Fibroblast of mammary gland (primary cell): Measurements from ENCODE around the gene COPZ1.
A peak's percentile ranks its signal among the peaks of the same experiment; 100 is the strongest.
"Not testable (repeated sequence)": the region's sequence is repeated elsewhere in the genome, so short reads cannot be mapped to it uniquely, and the experiment has no call there.

Source experiments
- DNase-seq: peaks from one replicate; pipeline ENCODE4 v3.0.0-alpha.2; 2010; ENCODE audit warnings: low read depth
- H3K4me3 ChIP-seq: 2 replicates; pipeline ENCODE4 v1.5.1; 2011; ENCODE audit warnings: low read depth, mild to moderate bottlenecking, low read length, moderate library complexity; ENCODE audit not compliant: control insufficient read depth
- TF ChIP-seq, protein P1 (sequence below): conservative IDR thresholded peaks from 2 replicates; pipeline ENCODE4 v1.5.1; 2011; ENCODE audit warnings: low read depth, low read length, inconsistent platforms; ENCODE audit not compliant: control insufficient read depth, insufficient read depth

Gene COPZ1

GRCh38 chr12:54350743-54351142, 25.8 kb downstream of the COPZ1 start:
- TF ChIP-seq, protein P1, sequence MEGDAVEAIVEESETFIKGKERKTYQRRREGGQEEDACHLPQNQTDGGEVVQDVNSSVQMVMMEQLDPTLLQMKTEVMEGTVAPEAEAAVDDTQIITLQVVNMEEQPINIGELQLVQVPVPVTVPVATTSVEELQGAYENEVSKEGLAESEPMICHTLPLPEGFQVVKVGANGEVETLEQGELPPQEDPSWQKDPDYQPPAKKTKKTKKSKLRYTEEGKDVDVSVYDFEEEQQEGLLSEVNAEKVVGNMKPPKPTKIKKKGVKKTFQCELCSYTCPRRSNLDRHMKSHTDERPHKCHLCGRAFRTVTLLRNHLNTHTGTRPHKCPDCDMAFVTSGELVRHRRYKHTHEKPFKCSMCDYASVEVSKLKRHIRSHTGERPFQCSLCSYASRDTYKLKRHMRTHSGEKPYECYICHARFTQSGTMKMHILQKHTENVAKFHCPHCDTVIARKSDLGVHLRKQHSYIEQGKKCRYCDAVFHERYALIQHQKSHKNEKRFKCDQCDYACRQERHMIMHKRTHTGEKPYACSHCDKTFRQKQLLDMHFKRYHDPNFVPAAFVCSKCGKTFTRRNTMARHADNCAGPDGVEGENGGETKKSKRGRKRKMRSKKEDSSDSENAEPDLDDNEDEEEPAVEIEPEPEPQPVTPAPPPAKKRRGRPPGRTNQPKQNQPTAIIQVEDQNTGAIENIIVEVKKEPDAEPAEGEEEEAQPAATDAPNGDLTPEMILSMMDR = no peak
- H3K4me3 ChIP-seq = no peak overlapping the region
- DNase-seq = no peak

- TF ChIP-seq, protein P1 = no peak
- no peak overlapping the region for H3K4me3 ChIP-seq
- DNase-seq = no peak
These were observed 26.4 kb downstream of the COPZ1 start for GRCh38 chr12:54351341-54351740.

DNA sequence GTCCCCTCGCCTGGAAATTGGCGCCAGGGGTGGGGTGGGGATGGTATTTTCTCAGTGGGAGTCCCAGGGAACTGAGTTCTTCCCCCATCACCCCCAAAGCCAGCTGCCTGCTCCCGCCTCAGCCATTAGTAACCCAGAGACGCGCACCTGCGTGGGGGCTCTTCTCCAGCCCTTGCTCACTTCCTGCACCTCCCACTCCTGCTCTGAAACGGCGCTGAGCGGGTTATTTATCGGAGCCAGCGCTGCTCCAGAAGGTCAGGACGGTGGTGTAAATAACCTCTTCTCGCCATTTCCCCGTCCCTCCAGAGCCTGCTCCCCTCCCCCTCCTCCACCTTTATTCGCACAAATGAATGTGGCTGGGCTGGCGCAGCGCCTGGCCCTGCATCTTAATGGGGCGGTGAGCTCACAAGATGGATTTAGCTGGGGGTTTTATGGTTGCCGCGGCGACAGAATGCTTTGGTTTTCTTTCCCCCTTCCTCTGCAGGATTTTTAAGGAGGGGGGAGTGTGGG, 27.1 kb downstream of the COPZ1 start:
- DNase-seq = peak; percentile 75
- no peak overlapping the region for H3K4me3 ChIP-seq
- TF ChIP-seq, protein P1 = no peak

DNA sequence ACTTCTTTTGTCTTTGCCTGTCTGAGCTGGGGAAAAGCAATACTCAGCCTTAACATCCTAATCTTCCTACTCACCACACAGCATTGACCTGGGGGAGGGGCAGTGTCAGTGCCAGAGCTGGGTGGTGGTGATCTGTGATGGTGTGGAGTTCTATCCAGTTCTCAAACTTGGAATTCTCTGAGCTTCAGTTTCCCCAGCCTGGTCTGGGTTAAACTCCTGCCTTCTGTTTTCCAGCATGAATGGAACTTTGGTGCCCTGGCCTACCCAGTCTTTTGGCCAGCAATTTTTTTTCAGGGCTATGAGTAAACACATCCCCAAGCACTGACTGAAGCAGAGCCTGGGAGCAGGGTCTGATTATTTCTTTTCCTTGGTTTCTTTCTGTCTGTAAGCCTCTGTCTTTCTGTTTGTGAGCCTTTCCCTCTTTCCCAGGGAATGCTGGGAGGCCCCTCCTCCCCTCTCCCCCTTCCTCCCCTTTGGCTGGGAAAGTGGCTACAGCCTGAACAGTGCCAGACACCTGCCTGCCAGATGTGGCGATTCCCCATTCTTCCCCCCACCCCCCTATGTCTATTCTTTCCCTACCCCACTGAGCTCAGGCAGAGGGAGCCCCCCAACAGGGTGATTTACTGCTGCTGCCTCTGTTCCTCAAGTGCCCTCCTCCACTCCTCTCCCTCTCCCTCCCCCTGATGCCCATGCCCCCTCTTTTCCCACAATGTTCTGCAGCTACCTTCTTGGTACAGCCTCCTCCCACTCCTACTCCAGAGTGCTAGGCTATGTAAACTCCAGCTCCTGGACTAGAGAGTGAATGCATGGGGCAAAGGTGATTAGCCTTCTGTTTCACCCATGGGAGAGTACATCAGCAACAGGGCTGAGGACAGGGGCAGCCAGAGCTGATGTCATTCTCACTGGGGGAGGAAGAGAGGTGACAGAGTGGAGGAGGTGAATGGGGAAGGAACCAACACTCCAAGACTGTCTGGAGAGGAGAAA, 28.3 kb downstream of the COPZ1 start:
- peak; percentile 84 for DNase-seq
- no peak overlapping the region for H3K4me3 ChIP-seq
- TF ChIP-seq, protein P1 = no peak

DNA sequence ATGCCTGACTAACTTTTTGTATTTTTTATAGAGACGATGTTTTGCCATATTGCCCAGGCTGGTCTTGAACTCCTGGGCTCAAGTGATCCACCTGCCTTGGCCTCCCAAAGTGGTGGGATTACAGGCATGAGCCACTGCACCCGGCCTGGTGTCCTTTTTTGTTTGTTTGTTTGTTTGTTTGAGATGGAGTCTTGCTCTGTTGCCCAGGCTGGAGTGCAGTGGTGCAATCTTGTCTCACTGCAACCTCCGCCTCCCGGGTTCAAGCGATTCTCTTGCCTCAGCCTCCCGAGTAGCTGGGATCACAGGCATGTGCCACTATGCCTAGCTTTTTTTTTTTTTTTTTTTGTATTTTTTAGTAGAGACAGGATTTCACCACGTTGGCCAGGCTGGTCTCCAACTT, 29.3 kb downstream of the COPZ1 start:
- H3K4me3 ChIP-seq, DNase-seq: not testable (repeated sequence)

DNA sequence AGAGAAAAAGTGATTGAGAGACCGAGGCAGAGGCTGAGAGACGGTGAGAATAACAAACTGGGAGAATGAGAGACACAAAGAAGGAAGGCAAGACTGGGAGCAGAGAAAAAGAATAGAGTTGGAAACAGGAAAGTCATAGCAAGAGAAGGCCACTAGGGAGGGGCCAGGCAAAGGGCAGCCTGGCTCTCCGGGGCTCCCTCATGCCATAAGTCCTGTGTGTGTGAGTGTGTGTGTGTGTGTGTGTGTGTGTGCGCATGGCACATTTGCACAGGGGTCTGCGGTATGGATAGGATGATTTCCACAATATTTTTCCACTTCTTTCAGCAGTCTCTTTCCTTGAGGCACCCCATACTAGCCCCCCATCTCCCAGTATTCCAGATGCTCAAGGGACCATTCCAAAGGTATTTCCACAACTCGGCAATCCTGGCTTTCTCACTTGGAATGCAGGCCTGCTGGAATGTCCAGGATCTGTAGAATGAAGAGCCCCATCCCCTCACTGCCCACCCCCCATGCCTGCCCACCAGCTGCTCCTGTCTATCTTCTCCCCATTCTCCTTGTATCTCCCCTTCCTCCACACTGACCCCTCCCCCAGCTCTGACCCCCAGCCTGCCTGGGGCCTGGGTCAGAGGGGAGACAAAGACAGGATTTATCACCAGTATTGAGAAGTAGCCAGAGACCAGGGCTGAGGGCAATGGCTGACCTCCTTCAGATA, 30.3 kb downstream of the COPZ1 start:
- TF ChIP-seq, protein P1 = no peak
- DNase-seq = no peak
- no peak overlapping the region for H3K4me3 ChIP-seq

DNA sequence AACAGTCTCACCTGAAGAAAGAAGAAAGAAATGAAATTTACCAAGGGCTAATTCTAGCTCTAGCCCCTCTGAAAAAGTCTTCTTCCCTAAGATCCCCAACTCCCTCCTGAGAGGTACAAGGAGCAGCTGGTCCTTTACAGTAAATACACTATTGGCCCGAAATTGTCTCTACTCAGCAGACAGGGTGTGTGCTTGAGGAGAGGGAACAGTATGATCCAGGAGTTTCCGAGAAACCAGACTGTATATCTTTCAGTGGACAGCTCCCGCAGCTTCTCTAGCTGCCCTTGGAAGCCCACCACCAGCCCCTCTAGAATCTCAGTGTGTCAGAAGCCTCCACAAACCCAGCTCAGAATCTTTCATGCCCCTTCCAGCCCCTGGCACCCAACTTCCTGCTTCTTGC, 31.3 kb downstream of the COPZ1 start:
- no peak overlapping the region for H3K4me3 ChIP-seq
- TF ChIP-seq, protein P1 = no peak
- no peak for DNase-seq
